ENCODE measurements around the gene NAXE. TPM values are rescaled to one million over a fixed set of nuclear protein-coding genes. Genes with fewer than 3 reads are reported as not detected.
A peak's percentile ranks its signal among the peaks of the same experiment; 100 is the strongest.
"Not testable (repeated sequence)": the region's sequence is repeated elsewhere in the genome, so short reads cannot be mapped to it uniquely, and the experiment has no call there.

The NAXE gene
- total RNA-seq, 1 experiment from 2014 or later: 90.3 TPM

- Histone ChIP-seq H3K27me3 (ENCODE audit: insufficient read depth, low read depth) (no peaks in the 10 kb centered on the region), H3K36me3 (ENCODE audit: low read depth) (peaks cover 8% of the 10 kb centered on the region), H3K4me2 (peak overlapping the region; percentile 67), H3K4me3 (no peak overlapping the region; the same call in 1 of the 2 replicates), H3K4me1 (replicated peaks; ENCODE audit: insufficient read depth) (peaks cover 35% of the 10 kb centered on the region), H3K9me3 (ENCODE audit: insufficient read depth, low read depth) (no peaks in the 10 kb centered on the region), H3F3A (ENCODE audit: insufficient read depth, low read depth) (peaks cover 33% of the 10 kb centered on the region), H3K79me2 (ENCODE audit: low read depth) (no peaks in the 10 kb centered on the region), H4K20me1 (ENCODE audit: insufficient read depth) (no peaks in the 10 kb centered on the region), H2AFZ (no peak overlapping the region), H3K27ac (peak overlapping the region; percentile 88), H3K9me2 (ENCODE audit: insufficient read depth) (no peaks in the 10 kb centered on the region)
- ChIA-PET POLR2A (ENCODE audit: unreplicated experiment) (no interaction called here), CTCF (interaction anchor here (0.6 kb wide), 2 partner anchors 13 to 94 kb away, joined by 3 to 7 read pairs; no protein-coding TSS in a partner anchor)
- DNase-seq: no peak
- BruUV-seq (replicated peaks): no TSS peak
- TF ChIP-seq CTCF (conservative IDR thresholded peaks at IDR 0.05) (no peak), EZH2 (IDR thresholded peaks at IDR 0.05; ENCODE audit: low read depth) (no peak)
- intact Hi-C loops (cut with micrococcal nuclease; ENCODE audit: unreplicated experiment): no loop called here
These were observed 40.4 kb upstream of the NAXE start for GRCh38 chr1:156551066-156551643.

DNA sequence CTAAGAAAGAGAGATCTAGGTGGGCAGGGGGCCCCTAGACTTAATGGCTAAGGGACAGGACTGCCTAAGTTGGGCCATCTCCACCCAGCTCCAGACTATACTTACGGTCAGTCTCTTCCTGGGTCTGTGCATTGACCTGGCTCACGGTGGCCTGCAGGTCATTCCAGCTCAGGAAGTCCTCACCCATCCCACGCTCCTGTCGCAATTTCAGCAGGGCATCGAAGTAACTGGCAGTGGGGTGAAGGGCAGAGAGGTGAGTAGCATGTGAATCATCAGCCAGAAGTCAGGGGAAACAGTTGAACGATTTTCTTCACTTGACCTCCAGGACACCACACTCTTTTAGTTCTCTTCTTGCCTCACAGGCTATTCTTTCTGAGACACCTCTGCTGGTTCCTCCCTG lies 39.7 kb upstream of the NAXE start:
- H3K79me2 ChIP-seq (ENCODE audit: low read depth): no peaks in the 10 kb centered on the region
- H3K27ac ChIP-seq: peak overlapping the region; percentile 88
- H4K20me1 ChIP-seq (ENCODE audit: insufficient read depth): no peaks in the 10 kb centered on the region
- TF ChIP-seq EZH2 (IDR thresholded peaks at IDR 0.05; ENCODE audit: low read depth) (no peak), CTCF (conservative IDR thresholded peaks at IDR 0.05) (no peak)
- CTCF ChIA-PET: interaction anchor here (0.6 kb wide), 2 partner anchors 14 to 95 kb away, joined by 3 to 7 read pairs; no protein-coding TSS in a partner anchor
- H3F3A ChIP-seq (ENCODE audit: insufficient read depth, low read depth): peaks cover 33% of the 10 kb centered on the region
- H3K4me2 ChIP-seq: peak overlapping the region; percentile 67
- peaks cover 35% of the 10 kb centered on the region for H3K4me1 ChIP-seq (replicated peaks; ENCODE audit: insufficient read depth)
- H3K9me3 ChIP-seq (ENCODE audit: insufficient read depth, low read depth): no peaks in the 10 kb centered on the region
- H2AFZ ChIP-seq: no peak overlapping the region
- POLR2A ChIA-PET (ENCODE audit: unreplicated experiment): interaction anchor here (0.6 to 0.7 kb wide), 2 partner anchors 47 to 95 kb away, joined by 3 to 8 read pairs; no protein-coding TSS in a partner anchor
- no peaks in the 10 kb centered on the region for H3K27me3 ChIP-seq (ENCODE audit: insufficient read depth, low read depth)
- intact Hi-C loops (cut with micrococcal nuclease; ENCODE audit: unreplicated experiment): no loop called here
- BruUV-seq (replicated peaks): no TSS peak
- peaks cover 12% of the 10 kb centered on the region for H3K36me3 ChIP-seq (ENCODE audit: low read depth)
- H3K9me2 ChIP-seq (ENCODE audit: insufficient read depth): no peaks in the 10 kb centered on the region
- DNase-seq: peak; percentile 55 to 93
- H3K4me3 ChIP-seq: no peak overlapping the region; the same call in 1 of the 2 replicates

- no peaks in the 10 kb centered on the region for H3K79me2 ChIP-seq (ENCODE audit: low read depth)
- H4K20me1 ChIP-seq (ENCODE audit: insufficient read depth): no peaks in the 10 kb centered on the region
- H2AFZ ChIP-seq: no peak overlapping the region
- CTCF ChIA-PET: no interaction called here
- no peaks in the 10 kb centered on the region for H3K9me2 ChIP-seq (ENCODE audit: insufficient read depth)
- H3K4me3 ChIP-seq: no peak overlapping the region
- no peaks in the 10 kb centered on the region for H3K27me3 ChIP-seq (ENCODE audit: insufficient read depth, low read depth)
- intact Hi-C loops (cut with micrococcal nuclease; ENCODE audit: unreplicated experiment): no loop called here
- H3K4me2 ChIP-seq: peak overlapping the region; percentile 67
- peaks cover 33% of the 10 kb centered on the region for H3F3A ChIP-seq (ENCODE audit: insufficient read depth, low read depth)
- TF ChIP-seq CTCF (conservative IDR thresholded peaks at IDR 0.05): no peak
- TF ChIP-seq EZH2 (IDR thresholded peaks at IDR 0.05; ENCODE audit: low read depth): no peak
- DNase-seq: peak; percentile 7 to 56
- POLR2A ChIA-PET (ENCODE audit: unreplicated experiment): interaction anchor here (0.6 to 0.7 kb wide), 2 partner anchors 48 to 73 kb away, joined by 6 to 8 read pairs; no protein-coding TSS in a partner anchor
- peaks cover 9% of the 10 kb centered on the region for H3K36me3 ChIP-seq (ENCODE audit: low read depth)
- peak overlapping the region; percentile 88 for H3K27ac ChIP-seq
- H3K4me1 ChIP-seq (replicated peaks; ENCODE audit: insufficient read depth): peaks cover 35% of the 10 kb centered on the region
- no peaks in the 10 kb centered on the region for H3K9me3 ChIP-seq (ENCODE audit: insufficient read depth, low read depth)
- no TSS peak for BruUV-seq (replicated peaks)
These were observed 39.1 kb upstream of the NAXE start for GRCh38 chr1:156552518-156552917.

- H3K79me2 ChIP-seq (ENCODE audit: low read depth); intact Hi-C loops (cut with micrococcal nuclease; ENCODE audit: unreplicated experiment); H3K36me3 ChIP-seq (ENCODE audit: low read depth); H3K27me3 ChIP-seq (ENCODE audit: insufficient read depth, low read depth); BruUV-seq (replicated peaks); H3K9me2 ChIP-seq (ENCODE audit: insufficient read depth); H3K9me3 ChIP-seq (ENCODE audit: insufficient read depth, low read depth); H3K4me3 ChIP-seq; DNase-seq; H2AFZ ChIP-seq; H4K20me1 ChIP-seq (ENCODE audit: insufficient read depth); CTCF ChIA-PET: not testable (repeated sequence)
- peaks cover 33% of the 10 kb centered on the region for H3F3A ChIP-seq (ENCODE audit: insufficient read depth, low read depth)
- H3K4me1 ChIP-seq (replicated peaks; ENCODE audit: insufficient read depth): peaks cover 35% of the 10 kb centered on the region
- H3K27ac ChIP-seq: peak overlapping the region; percentile 88
- peak overlapping the region; percentile 67 for H3K4me2 ChIP-seq
- POLR2A ChIA-PET (ENCODE audit: unreplicated experiment): interaction anchor here (0.7 kb wide), 1 partner anchor 72 kb away, joined by 6 read pairs; no protein-coding TSS in a partner anchor
These were observed 38.6 kb upstream of the NAXE start for GRCh38 chr1:156552937-156553336.
